SK-MEL-5 (cell line): Measurements from ENCODE around the gene RASAL2. TPM values are rescaled to one million over a fixed set of nuclear protein-coding genes. Genes with fewer than 3 reads are reported as not detected.

Experiments used
- DNase-seq: peaks from one replicate; pipeline ENCODE4 v3.0.0-alpha.2; 2016; ENCODE audit warnings: low read depth, low spot score
- in situ Hi-C: cut with HindIII; loops from 2 replicates; pipeline ENCODE4 v1.10.0; 2016; ENCODE audit warnings: low sequenced_read_pairs, high pct_unique_total_duplicates, low pct_unique_long_range_greater_than_20kb
- total RNA-seq: library from RNA; depleted of rRNA; stranded (reverse); fragments of >200 nt; shearing (Covaris generic); gene quantifications from 2 replicates; pipeline ENCODE4 v1.2.3, GENCODE V29; 2014

The RASAL2 gene
- total RNA-seq, 1 experiment from 2014 or later: 10.2 TPM

- no peak for DNase-seq
- in situ Hi-C loops: no loop called here
Measured at GRCh38 chr1:178409541-178409940, 315.6 kb downstream of the RASAL2 start.

GRCh38 chr1:178411756-178412399 lies 318.0 kb downstream of the RASAL2 start:
- DNase-seq: no peak
- in situ Hi-C loops: no loop called here

GRCh38 chr1:178412400-178412770 lies 318.5 kb downstream of the RASAL2 start:
- in situ Hi-C loops: no loop called here
- no peak for DNase-seq

- in situ Hi-C loops: no loop called here
- no peak for DNase-seq
Measured at GRCh38 chr1:178417858-178418257, 324.0 kb downstream of the RASAL2 start.

GRCh38 chr1:178418284-178418955 lies 324.5 kb downstream of the RASAL2 start:
- no peak for DNase-seq
- in situ Hi-C loops: no loop called here

- in situ Hi-C loops: no loop called here
- DNase-seq: no peak
Measured at GRCh38 chr1:178434360-178434759, 340.5 kb downstream of the RASAL2 start.

- in situ Hi-C loops: no loop called here
Measured at GRCh38 chr1:178434899-178435435, 341.1 kb downstream of the RASAL2 start.

GRCh38 chr1:178436899-178437298 lies 343.0 kb downstream of the RASAL2 start:
- DNase-seq: no peak
- in situ Hi-C loops: no loop called here

More at GRCh38 chr1:178434899-178435435, 341.1 kb downstream of the RASAL2 start:
- DNase-seq: no peak

GRCh38 chr1:178438432-178438831 lies 344.5 kb downstream of the RASAL2 start:
- no peak for DNase-seq
- in situ Hi-C loops: no loop called here

GRCh38 chr1:178442925-178443324 lies 349.0 kb downstream of the RASAL2 start:
- no peak for DNase-seq

GRCh38 chr1:178450871-178451270 lies 357.0 kb downstream of the RASAL2 start:
- in situ Hi-C loops: no loop called here

More at GRCh38 chr1:178442925-178443324, 349.0 kb downstream of the RASAL2 start:
- in situ Hi-C loops: no loop called here

GRCh38 chr1:178451529-178451928 lies 357.6 kb downstream of the RASAL2 start:
- DNase-seq: no peak
- in situ Hi-C loops: no loop called here

More at GRCh38 chr1:178450871-178451270, 357.0 kb downstream of the RASAL2 start:
- DNase-seq: no peak

GRCh38 chr1:178452013-178452412 lies 358.1 kb downstream of the RASAL2 start:
- no peak for DNase-seq
- in situ Hi-C loops: no loop called here

GRCh38 chr1:178456472-178456871 lies 362.6 kb downstream of the RASAL2 start:
- no peak for DNase-seq
- in situ Hi-C loops: no loop called here

- in situ Hi-C loops: no loop called here
- DNase-seq: no peak
Measured at GRCh38 chr1:178457651-178458050, 363.7 kb downstream of the RASAL2 start.

GRCh38 chr1:178458203-178458602 lies 364.3 kb downstream of the RASAL2 start:
- in situ Hi-C loops: no loop called here
- no peak for DNase-seq

- no peak for DNase-seq
- in situ Hi-C loops: no loop called here
Measured at GRCh38 chr1:178461104-178461503, 367.2 kb downstream of the RASAL2 start.

- DNase-seq: no peak
- in situ Hi-C loops: no loop called here
Measured at GRCh38 chr1:178461701-178462100, 367.8 kb downstream of the RASAL2 start.

GRCh38 chr1:178464141-178464540 lies 370.2 kb downstream of the RASAL2 start:
- no peak for DNase-seq
- in situ Hi-C loops: no loop called here
